Left ventricle myocardium inferior (tissue), 1 donor: Measurements from ENCODE around the gene GNG12. TPM values are rescaled to one million over a fixed set of nuclear protein-coding genes. Genes with fewer than 3 reads are reported as not detected.

Experiments
- DNase-seq: peaks from one replicate; pipeline ENCODE4 v3.0.0-alpha.2; 2020
- H3K27ac ChIP-seq: fragments of 200-600 bp; replicated peaks from 2 replicates; pipeline ENCODE4 v1.8.0; 2021
- H3K27me3 ChIP-seq: fragments of 200-600 bp; 2 replicates; pipeline ENCODE4 v1.8.0; 2021; ENCODE audit warnings: low read depth
- H3K36me3 ChIP-seq: fragments of 200-600 bp; 2 replicates; pipeline ENCODE4 v1.8.0; 2021
- H3K4me1 ChIP-seq: fragments of 200-600 bp; 2 replicates; pipeline ENCODE4 v1.8.0; 2021
- H3K4me3 ChIP-seq: fragments of 200-600 bp; 2 replicates; pipeline ENCODE4 v1.8.0; 2021; ENCODE audit warnings: mild to moderate bottlenecking, moderate library complexity
- H3K9me3 ChIP-seq: fragments of 200-600 bp; replicated peaks from 2 replicates; pipeline ENCODE4 v1.8.0; 2021
- CTCF ChIP-seq: fragments of 200-600 bp; IDR thresholded peaks from 2 replicates; pipeline ENCODE4 v1.8.0; 2021; ENCODE audit warnings: antibody characterized with exemption, mild to moderate bottlenecking, borderline replicate concordance
- intact Hi-C: fragments of 100-400 bp; cut with micrococcal nuclease; formaldehyde crosslinking; loops from one replicate; pipeline ENCODE4 v1.11.0; 2022
- total RNA-seq: library from RNA; stranded (reverse); fragmentation: NEBNext Ultra II Directional; extraction: Animal tissue kit (Norgen Biotek cat#: 25700); gene quantifications from one replicate; pipeline ENCODE4 v1.2.1, GENCODE V29; 2021
- donor health status: DM: no; HTN: yes; CAD: no; lungs with severe emphysema.

Gene GNG12
- total RNA-seq, 1 donor from 2014 or later: 35.1 TPM

DNA sequence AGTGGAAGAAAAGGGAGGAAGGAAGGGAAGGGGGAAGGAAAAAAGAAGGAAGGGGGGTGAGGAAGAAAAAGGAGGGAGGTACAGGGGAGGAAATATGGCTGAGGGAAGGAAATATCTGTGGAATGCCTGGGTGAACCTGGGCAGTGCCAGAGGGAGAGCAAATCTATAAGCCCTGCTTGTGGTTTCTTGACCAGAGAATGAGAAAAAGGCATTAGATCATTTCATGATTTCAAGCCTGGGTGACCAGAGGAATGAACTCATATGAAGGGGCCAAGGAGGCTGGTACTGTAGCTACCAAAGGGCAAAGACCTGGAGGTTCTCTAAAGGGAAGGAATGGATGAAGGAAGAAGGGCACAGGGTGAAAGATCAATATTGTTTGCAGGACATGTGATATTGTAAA lies 31.4 kb downstream of the GNG12 start:
- intact Hi-C loops: no loop called here
- no peak overlapping the region for H3K27ac ChIP-seq
- no peaks in the 10 kb centered on the region for H3K36me3 ChIP-seq
- no peak for DNase-seq
- no peak overlapping the region for H3K4me3 ChIP-seq
- no peaks in the 10 kb centered on the region for H3K9me3 ChIP-seq
- TF ChIP-seq CTCF: no peak
- H3K4me1 ChIP-seq: peaks cover 30% of the 10 kb centered on the region
- H3K27me3 ChIP-seq: no peaks in the 10 kb centered on the region

- intact Hi-C loops: no loop called here
- no peak for TF ChIP-seq CTCF
- H3K4me3 ChIP-seq: no peak overlapping the region
- H3K27me3 ChIP-seq: no peaks in the 10 kb centered on the region
- no peaks in the 10 kb centered on the region for H3K9me3 ChIP-seq
- H3K27ac ChIP-seq: no peak overlapping the region
- no peaks in the 10 kb centered on the region for H3K36me3 ChIP-seq
- DNase-seq: no peak
- H3K4me1 ChIP-seq: peaks cover 57% of the 10 kb centered on the region
Measured at GRCh38 chr1:67795179-67795912, 37.9 kb downstream of the GNG12 start.

- H3K4me1 ChIP-seq: peaks cover 63% of the 10 kb centered on the region
- intact Hi-C loops: no loop called here
- H3K36me3 ChIP-seq: no peaks in the 10 kb centered on the region
- DNase-seq: no peak
- peak overlapping the region; percentile 31 for H3K27ac ChIP-seq
- TF ChIP-seq CTCF: no peak
- no peak overlapping the region for H3K4me3 ChIP-seq
- H3K27me3 ChIP-seq: no peaks in the 10 kb centered on the region
- H3K9me3 ChIP-seq: no peaks in the 10 kb centered on the region
Measured at GRCh38 chr1:67793562-67793961, 39.7 kb downstream of the GNG12 start.

DNA sequence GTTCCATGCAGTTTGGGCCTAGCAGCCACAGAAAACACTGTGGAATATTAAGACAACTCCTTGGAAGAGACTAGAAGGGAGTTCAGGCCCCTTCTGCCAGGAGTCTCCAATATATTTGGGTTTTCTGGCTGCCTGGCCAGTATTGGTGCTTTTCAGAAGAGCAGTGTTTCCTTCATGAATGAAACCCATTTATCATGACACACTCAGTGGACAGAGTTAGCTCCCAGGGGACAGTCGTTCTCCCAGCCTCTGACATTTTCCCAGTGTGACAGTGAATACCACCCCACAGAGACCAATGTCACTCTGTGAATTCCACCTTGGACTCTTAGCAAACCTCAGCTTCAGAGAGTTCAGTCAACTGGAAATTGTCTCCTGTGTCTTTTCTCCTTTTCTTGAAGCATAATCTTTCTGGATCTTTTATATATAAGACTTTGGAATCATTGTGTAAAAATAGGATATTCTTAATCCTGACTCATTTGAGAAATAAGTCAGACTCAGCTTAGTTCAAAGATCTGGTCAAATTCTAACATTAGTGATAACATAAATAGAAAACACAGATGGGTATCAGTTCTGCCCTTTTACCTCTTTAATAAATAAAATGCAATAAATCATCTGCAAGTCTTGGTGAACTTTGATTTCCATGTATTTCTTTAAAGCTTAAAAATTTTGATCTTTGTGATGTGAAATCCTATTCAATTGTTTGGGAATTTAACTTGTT lies 40.4 kb downstream of the GNG12 start:
- intact Hi-C loops: no loop called here
- no peak for TF ChIP-seq CTCF
- H3K4me3 ChIP-seq: no peak overlapping the region
- no peaks in the 10 kb centered on the region for H3K36me3 ChIP-seq
- no peaks in the 10 kb centered on the region for H3K9me3 ChIP-seq
- peak overlapping the region; percentile 31 for H3K27ac ChIP-seq
- H3K4me1 ChIP-seq: peaks cover 69% of the 10 kb centered on the region
- H3K27me3 ChIP-seq: no peaks in the 10 kb centered on the region
- no peak for DNase-seq

- no peak for TF ChIP-seq CTCF
- H3K9me3 ChIP-seq: no peaks in the 10 kb centered on the region
- intact Hi-C loops: no loop called here
Measured at GRCh38 chr1:67792103-67792502, 41.2 kb downstream of the GNG12 start.

More at GRCh38 chr1:67792103-67792502, 41.2 kb downstream of the GNG12 start:
- Histone ChIP-seq H3K36me3 (no peaks in the 10 kb centered on the region), H3K27ac (peak overlapping the region; percentile 31), H3K4me3 (no peak overlapping the region), H3K4me1 (peaks cover 76% of the 10 kb centered on the region), H3K27me3 (no peaks in the 10 kb centered on the region)
- no peak for DNase-seq
